DOHH2 (cell line): ENCODE data around the gene TTC7B.

Experiments used
- H3F3A ChIP-seq: fragments of 200-600 bp; sonication (generic), shearing (Covaris generic); 2 replicates; pipeline ENCODE4 v1.6.0; 2016; ENCODE audit warnings: antibody characterized with exemption, mild to moderate bottlenecking; ENCODE audit not compliant: control insufficient read depth, insufficient read depth
- H3K27ac ChIP-seq: fragments of 200-600 bp; sonication (generic); 2 replicates; pipeline ENCODE4 v1.5.1; 2014; ENCODE audit warnings: low read depth, mild to moderate bottlenecking, low read length, moderate library complexity
- H3K27me3 ChIP-seq: fragments of 200-600 bp; sonication (generic); 2 replicates; pipeline ENCODE4 v1.6.1; 2014; ENCODE audit warnings: mild to moderate bottlenecking, low read length, mixed read lengths; ENCODE audit not compliant: control insufficient read depth
- H3K36me3 ChIP-seq: fragments of 200-600 bp; sonication (generic); 2 replicates; pipeline ENCODE4 v1.6.1; 2014; ENCODE audit warnings: mild to moderate bottlenecking, low read length, moderate library complexity, mixed read lengths; ENCODE audit not compliant: control insufficient read depth
- H3K4me1 ChIP-seq: fragments of 200-600 bp; sonication (generic); 2 replicates; pipeline ENCODE4 v1.6.1; 2014; ENCODE audit warnings: mild to moderate bottlenecking, low read length, mixed read lengths; ENCODE audit not compliant: control insufficient read depth
- H3K4me2 ChIP-seq: fragments of 200-600 bp; sonication (generic); 2 replicates; pipeline ENCODE4 v1.6.0; 2014; ENCODE audit warnings: mild to moderate bottlenecking, low read length, moderate library complexity
- H3K4me3 ChIP-seq: fragments of 200-600 bp; sonication (generic); 2 replicates; pipeline ENCODE4 v1.5.1; 2014; ENCODE audit warnings: mild to moderate bottlenecking, low read length, mixed read lengths
- H3K79me2 ChIP-seq: fragments of 200-600 bp; sonication (generic); 2 replicates; pipeline ENCODE4 v1.6.1; 2014; ENCODE audit warnings: mild to moderate bottlenecking, low read length, mixed read lengths; ENCODE audit not compliant: control insufficient read depth
- H3K9me2 ChIP-seq: fragments of 200-600 bp; sonication (generic); replicated peaks from 2 replicates; pipeline ENCODE4 v1.6.1; 2014; ENCODE audit warnings: mild to moderate bottlenecking, low read length, mixed read lengths; ENCODE audit not compliant: control insufficient read depth
- H3K9me3 ChIP-seq: fragments of 200-600 bp; sonication (generic); 2 replicates; pipeline ENCODE4 v1.6.1; 2014; ENCODE audit warnings: antibody characterized with exemption, low read length, mixed read lengths; ENCODE audit not compliant: control insufficient read depth, insufficient read depth
- H4K20me1 ChIP-seq: fragments of 200-600 bp; sonication (generic); 2 replicates; pipeline ENCODE4 v1.6.0; 2014; ENCODE audit warnings: low read depth, mild to moderate bottlenecking, antibody characterized with exemption, low read length, moderate library complexity; ENCODE audit not compliant: control insufficient read depth, insufficient read depth
- CTCF ChIP-seq: fragments of 200-600 bp; sonication (generic); IDR thresholded peaks from one replicate; pipeline ENCODE4 v1.5.1; 2014; ENCODE audit warnings: antibody characterized with exemption, mild to moderate bottlenecking, low read depth, low read length; ENCODE audit not compliant: poor library complexity, severe bottlenecking
- EZH2phosphoT487 ChIP-seq: fragments of 200-600 bp; sonication (generic); IDR thresholded peaks from 2 replicates; pipeline ENCODE4 v1.6.1; 2017; ENCODE audit warnings: borderline replicate concordance, mild to moderate bottlenecking, antibody characterized with exemption, low read length, moderate library complexity, mixed read lengths

Gene TTC7B

GRCh38 chr14:90559811-90560492, 256.3 kb downstream of the TTC7B start:
- Histone ChIP-seq H3K79me2 (no peaks in the 10 kb centered on the region), H3K9me3 (no peaks in the 10 kb centered on the region), H3K27ac (no peak overlapping the region), H3K27me3 (no peaks in the 10 kb centered on the region), H3F3A (no peaks in the 10 kb centered on the region), H3K4me2 (no peak overlapping the region), H3K36me3 (no peaks in the 10 kb centered on the region), H3K4me1 (no peaks in the 10 kb centered on the region), H3K4me3 (no peak overlapping the region), H4K20me1 (no peaks in the 10 kb centered on the region), H3K9me2 (no peaks in the 10 kb centered on the region)
- TF ChIP-seq EZH2phosphoT487 (no peak), CTCF (no peak)

- H3K27me3 ChIP-seq: no peaks in the 10 kb centered on the region
- no peaks in the 10 kb centered on the region for H3K36me3 ChIP-seq
- no peaks in the 10 kb centered on the region for H3K4me1 ChIP-seq
- no peak for TF ChIP-seq EZH2phosphoT487
- no peak for TF ChIP-seq CTCF
- H3K79me2 ChIP-seq: no peaks in the 10 kb centered on the region
- H4K20me1 ChIP-seq: no peaks in the 10 kb centered on the region
- no peak overlapping the region for H3K4me2 ChIP-seq
- H3K9me2 ChIP-seq: no peaks in the 10 kb centered on the region
- no peak overlapping the region for H3K4me3 ChIP-seq
- H3F3A ChIP-seq: no peaks in the 10 kb centered on the region
- no peaks in the 10 kb centered on the region for H3K9me3 ChIP-seq
- H3K27ac ChIP-seq: no peak overlapping the region
Measured at GRCh38 chr14:90558983-90559590, 257.1 kb downstream of the TTC7B start.

GRCh38 chr14:90558041-90558982, 257.9 kb downstream of the TTC7B start:
- Histone ChIP-seq H3K27me3 (no peaks in the 10 kb centered on the region), H4K20me1 (no peaks in the 10 kb centered on the region), H3K27ac (no peak overlapping the region), H3K79me2 (no peaks in the 10 kb centered on the region), H3K9me2 (no peaks in the 10 kb centered on the region), H3K9me3 (no peaks in the 10 kb centered on the region), H3F3A (no peaks in the 10 kb centered on the region), H3K36me3 (no peaks in the 10 kb centered on the region), H3K4me2 (no peak overlapping the region), H3K4me3 (no peak overlapping the region), H3K4me1 (no peaks in the 10 kb centered on the region)
- TF ChIP-seq EZH2phosphoT487 (no peak), CTCF (no peak)
